CD4-positive, alpha-beta T cell (primary cell): ENCODE data around the gene SIL1. TPM values are rescaled to one million over a fixed set of nuclear protein-coding genes. Genes with fewer than 3 reads are reported as not detected.

Source experiments
- ATAC-seq: fragments of 200-7000 bp; cut with Tn5 transposase; one replicate; pipeline ENCODE4 v1.10.0; 2022; ENCODE audit warnings: mild to moderate bottlenecking; ENCODE audit not compliant: poor library complexity
- CTCF ChIA-PET: fragments of 350-600 bp; sonication (Branson Sonifier 250); formaldehyde crosslinking; loops from one replicate; lab custom pipeline; 2021; ENCODE audit warnings: antibody characterized with exemption, inconsistent platforms; lab: Charles Lee
- POLR2A ChIA-PET: fragments of 350-600 bp; sonication (Branson Sonifier 250); formaldehyde crosslinking; loops from one replicate; lab custom pipeline; 2021; ENCODE audit warnings: antibody characterized with exemption, inconsistent platforms; lab: Charles Lee
- DNase-seq, 14 experiments: peaks; one replicate each; pipeline ENCODE4 v3.0.0-alpha.2; 2013 to 2020; ENCODE audit warnings: mixed read lengths in 2 of 14
- H3K27ac ChIP-seq, 2 donors: one replicate each; pipeline versions ENCODE4 v1.5.1 to v1.7.0; 2013; ENCODE audit warnings: low read length in 2 of 2, low read depth in 1 of 2, mild to moderate bottlenecking in 1 of 2
- H3K27me3 ChIP-seq, 2 experiments: 1 replicate in 1 of 2; 2 replicates in 1 of 2; pipeline versions ENCODE4 v1.6.1 to v1.7.0; 2013; ENCODE audit warnings: low read length in 2 of 2, control low read depth in 1 of 2, mild to moderate bottlenecking in 1 of 2, moderate library complexity in 1 of 2; ENCODE audit not compliant: insufficient read depth in 2 of 2, control insufficient read depth in 1 of 2
- H3K36me3 ChIP-seq: one replicate; pipeline ENCODE4 v1.6.1; 2013; ENCODE audit warnings: low read length, control low read depth; ENCODE audit not compliant: insufficient read depth
- H3K4me1 ChIP-seq: one replicate; pipeline ENCODE4 v1.6.1; 2013; ENCODE audit warnings: low read length, control low read depth; ENCODE audit not compliant: insufficient read depth
- H3K4me3 ChIP-seq: one replicate; pipeline ENCODE4 v1.5.1; 2013; ENCODE audit warnings: mild to moderate bottlenecking, low read length, moderate library complexity
- H3K9me3 ChIP-seq, 2 experiments: 1 replicate in 1 of 2; 2 replicates in 1 of 2; pipeline versions ENCODE4 v1.6.1 to v1.7.0; 2013; ENCODE audit warnings: low read length in 2 of 2, mild to moderate bottlenecking in 2 of 2, control low read depth in 1 of 2, moderate library complexity in 1 of 2; ENCODE audit not compliant: control insufficient read depth in 1 of 2, insufficient read depth in 1 of 2
- H3K27ac Mint-ChIP-seq: one replicate; pipeline ENCODE4 v1.8.0; 2020; ENCODE audit warnings: mixed read lengths
- H3K27me3 Mint-ChIP-seq: one replicate; pipeline ENCODE4 v1.8.0; 2021; ENCODE audit warnings: mixed read lengths
- H3K36me3 Mint-ChIP-seq: one replicate; pipeline ENCODE4 v1.8.0; 2021; ENCODE audit warnings: low read depth, mixed read lengths
- H3K4me1 Mint-ChIP-seq: one replicate; pipeline ENCODE4 v1.8.0; 2021; ENCODE audit warnings: low read depth, mixed read lengths
- H3K4me3 Mint-ChIP-seq: one replicate; pipeline ENCODE4 v1.8.0; 2020; ENCODE audit warnings: mild to moderate bottlenecking, mixed read lengths
- H3K9me3 Mint-ChIP-seq: one replicate; pipeline ENCODE4 v1.8.0; 2020; ENCODE audit warnings: mixed read lengths
- CTCF ChIP-seq: fragments of 200-600 bp; IDR thresholded peaks from one replicate; pipeline ENCODE4 v1.8.0; 2022; ENCODE audit warnings: antibody characterized with exemption, mild to moderate bottlenecking
- intact Hi-C, 2 experiments: fragments of 100-400 bp; cut with DNase I in 1 of 2; cut with micrococcal nuclease in 1 of 2; formaldehyde crosslinking; loops; one replicate each; pipeline versions ENCODE4 v1.15.1 to v1.9.0; 2023 to 2025; cut with DNase I, micrococcal nuclease
- total RNA-seq, 174 experiments: library from RNA in 2 of 174; stranded (reverse) in 2 of 174; gene quantifications; one replicate each; pipeline ENCODE4 v1.2.3 and lab custom pipeline; 2021 to 2026

The SIL1 gene
- total RNA-seq, 2 experiments from 2014 or later = 5.6 to 9.2 TPM

GRCh38 chr5:138950421-138951031 is 247.6 kb downstream of the SIL1 start:
- intact Hi-C loops = no loop called here
- H3K4me3 ChIP-seq = no peak overlapping the region
- POLR2A ChIA-PET = no interaction called here

GRCh38 chr5:138949988-138950387 is 248.2 kb downstream of the SIL1 start:
- ChIA-PET POLR2A (no interaction called here), CTCF (no interaction called here)
- intact Hi-C loops = no loop called here
- TF ChIP-seq CTCF = no peak
- H3K9me3 Mint-ChIP-seq = no peaks in the 10 kb centered on the region
- no peaks in the 10 kb centered on the region for H3K27me3 Mint-ChIP-seq
- H3K27ac ChIP-seq = no peak overlapping the region
- H3K27me3 ChIP-seq = no peaks in the 10 kb centered on the region
- H3K9me3 ChIP-seq = no peaks in the 10 kb centered on the region
- no peak overlapping the region for H3K4me3 ChIP-seq
- no peak for ATAC-seq
- H3K36me3 Mint-ChIP-seq = no peaks in the 10 kb centered on the region
- H3K4me1 Mint-ChIP-seq = peaks cover 19% of the 10 kb centered on the region
- no peak overlapping the region for H3K4me3 Mint-ChIP-seq
- peaks cover 14% of the 10 kb centered on the region for H3K4me1 ChIP-seq
- no peak for DNase-seq
- peaks cover 6% of the 10 kb centered on the region for H3K36me3 ChIP-seq
- H3K27ac Mint-ChIP-seq = no peak overlapping the region

More at GRCh38 chr5:138950421-138951031, 247.6 kb downstream of the SIL1 start:
- H3K27me3 Mint-ChIP-seq = no peaks in the 10 kb centered on the region
- no peak overlapping the region for H3K27ac Mint-ChIP-seq
- H3K4me3 Mint-ChIP-seq = no peak overlapping the region
- Histone ChIP-seq H3K27me3 (no peaks in the 10 kb centered on the region), H3K27ac (no peak overlapping the region), H3K4me1 (peaks cover 14% of the 10 kb centered on the region), H3K36me3 (peaks cover 6% of the 10 kb centered on the region), H3K9me3 (no peaks in the 10 kb centered on the region)
- no peak for TF ChIP-seq CTCF
- H3K9me3 Mint-ChIP-seq = no peaks in the 10 kb centered on the region
- ATAC-seq (no peak), DNase-seq (no peak)
- H3K4me1 Mint-ChIP-seq = peaks cover 19% of the 10 kb centered on the region
- H3K36me3 Mint-ChIP-seq = no peaks in the 10 kb centered on the region
- CTCF ChIA-PET = no interaction called here

- Mint-ChIP-seq H3K4me1 (peaks cover 19% of the 10 kb centered on the region), H3K27me3 (no peaks in the 10 kb centered on the region), H3K4me3 (no peak overlapping the region), H3K9me3 (no peaks in the 10 kb centered on the region), H3K36me3 (no peaks in the 10 kb centered on the region), H3K27ac (no peak overlapping the region)
- TF ChIP-seq CTCF = no peak
- H3K27me3 ChIP-seq = no peaks in the 10 kb centered on the region
- DNase-seq (no peak), ATAC-seq (no peak)
- no peaks in the 10 kb centered on the region for H3K9me3 ChIP-seq
- intact Hi-C loops = no loop called here
- ChIA-PET POLR2A (no interaction called here), CTCF (no interaction called here)
- H3K27ac ChIP-seq = no peak overlapping the region
- peaks cover 6% of the 10 kb centered on the region for H3K36me3 ChIP-seq
- H3K4me1 ChIP-seq = peaks cover 14% of the 10 kb centered on the region
- H3K4me3 ChIP-seq = no peak overlapping the region
Observed at GRCh38 chr5:138949223-138949574, 249.0 kb downstream of the SIL1 start.
